Smooth muscle cell (in vitro differentiated cells): ENCODE results near the gene PNMA8C. TPM values are rescaled to one million over a fixed set of nuclear protein-coding genes. Genes with fewer than 3 reads are reported as not detected.

Source experiments
- DNase-seq: peaks from one replicate; lab custom pipeline; 2025; ENCODE audit not compliant: unreplicated experiment; lab: John Stamatoyannopoulos, UW
- H2AFZ ChIP-seq: fragments of 200-600 bp; sonication (generic); 2 replicates; pipeline ENCODE4 v1.6.0; 2016; ENCODE audit warnings: antibody characterized with exemption, low read depth, mild to moderate bottlenecking
- H3F3A ChIP-seq: fragments of 200-600 bp; sonication (generic); 2 replicates; pipeline ENCODE4 v1.6.0; 2017; ENCODE audit warnings: antibody characterized with exemption, low read depth
- H3K27ac ChIP-seq: fragments of 200-600 bp; sonication (generic); 2 replicates; pipeline ENCODE4 v1.5.1; 2016; ENCODE audit warnings: low read depth, mild to moderate bottlenecking
- H3K27me3 ChIP-seq: fragments of 200-600 bp; sonication (generic); 2 replicates; pipeline ENCODE4 v1.6.1; 2016; ENCODE audit warnings: low read depth, mild to moderate bottlenecking
- H3K36me3 ChIP-seq: fragments of 200-600 bp; sonication (generic); 2 replicates; pipeline ENCODE4 v1.5.1; 2016; ENCODE audit warnings: low read depth
- H3K4me1 ChIP-seq: fragments of 200-600 bp; sonication (generic); 2 replicates; pipeline ENCODE4 v1.5.1; 2016; ENCODE audit warnings: low read depth
- H3K4me2 ChIP-seq: fragments of 200-600 bp; sonication (generic); 2 replicates; pipeline ENCODE4 v1.6.0; 2016; ENCODE audit warnings: mild to moderate bottlenecking
- H3K4me3 ChIP-seq: fragments of 200-600 bp; sonication (generic); 2 replicates; pipeline ENCODE4 v1.5.1; 2016; ENCODE audit warnings: mild to moderate bottlenecking
- H3K79me2 ChIP-seq: fragments of 200-600 bp; sonication (generic); 2 replicates; pipeline ENCODE4 v1.6.0; 2016; ENCODE audit warnings: low read depth, mild to moderate bottlenecking
- H3K9ac ChIP-seq: fragments of 200-600 bp; sonication (generic); 2 replicates; pipeline ENCODE4 v1.6.0; 2016; ENCODE audit warnings: low read depth
- H3K9me3 ChIP-seq: fragments of 200-600 bp; sonication (generic); replicated peaks from 2 replicates; pipeline ENCODE4 v1.5.1; 2016; ENCODE audit warnings: low read depth
- H4K20me1 ChIP-seq: fragments of 200-600 bp; sonication (generic); 2 replicates; pipeline ENCODE4 v1.6.0; 2016; ENCODE audit warnings: low read depth
- CTCF ChIP-seq: fragments of 200-600 bp; sonication (generic); IDR thresholded peaks from 2 replicates; pipeline ENCODE4 v1.5.1; 2017; ENCODE audit warnings: borderline replicate concordance, mild to moderate bottlenecking, antibody characterized with exemption; ENCODE audit not compliant: insufficient read depth, poor library complexity, severe bottlenecking
- WGBS: methylation state at CpG from one replicate; pipeline ENCODE4 v1.1.7; 2016; ENCODE audit warnings: low lambda C conversion rate; 5-methylcytosine and 5-hydroxymethylcytosine counted together
- polyA plus RNA-seq: library from polyadenylated mRNA; unstranded; fragments of >200 nt; fragmentation: Nextera tagmentation; extraction: Ambion mirVana; gene quantifications from 2 replicates; pipeline ENCODE4 v1.2.1, GENCODE V29; 2016
- total RNA-seq: library from RNA; depleted of rRNA; stranded (reverse); fragments of >200 nt; gene quantifications from 2 replicates; pipeline ENCODE4 v1.2.3, GENCODE V29; 2014

The PNMA8C gene
- total and polyA plus RNA-seq, 2 experiments from 2014 or later = not detected

- Histone ChIP-seq H3K4me1 (no peaks in the 10 kb centered on the region), H3K4me3 (no peak overlapping the region), H3K79me2 (no peaks in the 10 kb centered on the region), H2AFZ (no peak overlapping the region), H3K36me3 (peaks cover 5% of the 10 kb centered on the region), H4K20me1 (no peaks in the 10 kb centered on the region), H3F3A (peaks cover 13% of the 10 kb centered on the region), H3K4me2 (peak overlapping the region; percentile 16), H3K27ac (peak overlapping the region; percentile 64), H3K9me3 (no peaks in the 10 kb centered on the region), H3K9ac (no peak overlapping the region), H3K27me3 (no peaks in the 10 kb centered on the region)
- no peak for TF ChIP-seq CTCF
- 51% methylated on average over 21 of the region's 21 CpGs for WGBS
- no peak for DNase-seq
Observed at GRCh38 chr19:46392252-46392801, 36.4 kb downstream of the PNMA8C start.

- Histone ChIP-seq H3K27ac (peak overlapping the region; percentile 64), H3K4me2 (no peak overlapping the region)
- WGBS = 93% methylated on average over 33 of the region's 33 CpGs
Observed at GRCh38 chr19:46391296-46392251, 37.2 kb downstream of the PNMA8C start.

GRCh38 chr19:46390866-46391265 lies 37.9 kb downstream of the PNMA8C start:
- no peak overlapping the region for H3K4me2 ChIP-seq
- H4K20me1 ChIP-seq = no peaks in the 10 kb centered on the region
- H2AFZ ChIP-seq = no peak overlapping the region
- H3F3A ChIP-seq = peaks cover 13% of the 10 kb centered on the region
- H3K79me2 ChIP-seq = no peaks in the 10 kb centered on the region
- H3K27ac ChIP-seq = no peak overlapping the region
- 98% methylated on average over 18 of the region's 18 CpGs for WGBS
- H3K36me3 ChIP-seq = peaks cover 5% of the 10 kb centered on the region
- H3K4me1 ChIP-seq = no peaks in the 10 kb centered on the region
- no peak overlapping the region for H3K9ac ChIP-seq
- H3K27me3 ChIP-seq = no peaks in the 10 kb centered on the region
- no peak overlapping the region for H3K4me3 ChIP-seq
- no peaks in the 10 kb centered on the region for H3K9me3 ChIP-seq
- TF ChIP-seq CTCF = no peak
- DNase-seq = no peak

More at GRCh38 chr19:46391296-46392251, 37.2 kb downstream of the PNMA8C start:
- Histone ChIP-seq H3K4me1 (no peaks in the 10 kb centered on the region), H3K36me3 (peaks cover 5% of the 10 kb centered on the region), H3K4me3 (no peak overlapping the region), H3K27me3 (no peaks in the 10 kb centered on the region), H2AFZ (no peak overlapping the region), H3F3A (peaks cover 13% of the 10 kb centered on the region), H3K9ac (no peak overlapping the region), H4K20me1 (no peaks in the 10 kb centered on the region), H3K9me3 (no peaks in the 10 kb centered on the region), H3K79me2 (no peaks in the 10 kb centered on the region)
- DNase-seq = no peak
- no peak for TF ChIP-seq CTCF
